PC-9 (cell line): ENCODE data around the gene IL1RAPL1. TPM values are rescaled to one million over a fixed set of nuclear protein-coding genes. Genes with fewer than 3 reads are reported as not detected.

Source experiments
- BruUV-seq: library from RNA; stranded (reverse); fragments of 400-500 nt; replicated peaks from 2 replicates; lab custom pipeline; 2021; lab: Mats Ljungman, UMichigan
- CTCF ChIA-PET: fragments of 300-600 bp; sonication (Branson Sonifier 250); formaldehyde crosslinking; loops from one replicate; lab custom pipeline; 2022; ENCODE audit warnings: antibody characterized with exemption; lab: Charles Lee
- POLR2A ChIA-PET: fragments of 300-600 bp; sonication (Branson Sonifier 250); formaldehyde crosslinking; loops from one replicate; lab custom pipeline; 2022; ENCODE audit warnings: antibody characterized with exemption; ENCODE audit not compliant: unreplicated experiment; lab: Charles Lee
- DNase-seq, 2 experiments: peaks; one replicate each; pipeline versions ENCODE4 v3.0.0 to v3.0.0-alpha.2; 2015 to 2022; ENCODE audit warnings: mixed read lengths in 1 of 2
- H2AFZ ChIP-seq: fragments of 200-600 bp; sonication (generic); 2 replicates; pipeline ENCODE4 v1.8.1; 2017; ENCODE audit warnings: antibody characterized with exemption
- H3F3A ChIP-seq: fragments of 200-600 bp; sonication (generic); 2 replicates; pipeline ENCODE4 v1.8.1; 2017; ENCODE audit warnings: antibody characterized with exemption, mild to moderate bottlenecking, low read depth; ENCODE audit not compliant: insufficient read depth
- H3K27ac ChIP-seq: fragments of 200-600 bp; sonication (generic); 2 replicates; pipeline ENCODE4 v1.6.1; 2016; ENCODE audit warnings: mixed run types
- H3K27me3 ChIP-seq: fragments of 200-600 bp; sonication (generic); 2 replicates; pipeline ENCODE4 v1.6.1; 2016; ENCODE audit warnings: low read depth, mixed run types; ENCODE audit not compliant: insufficient read depth
- H3K36me3 ChIP-seq: fragments of 200-600 bp; sonication (generic); 2 replicates; pipeline ENCODE4 v1.6.1; 2016; ENCODE audit warnings: low read depth, mixed run types
- H3K4me1 ChIP-seq: fragments of 200-600 bp; sonication (generic); replicated peaks from 2 replicates; pipeline ENCODE4 v1.6.1; 2016; ENCODE audit warnings: mixed run types; ENCODE audit not compliant: insufficient read depth
- H3K4me2 ChIP-seq: fragments of 200-600 bp; sonication (generic); 2 replicates; pipeline ENCODE4 v1.6.1; 2017; ENCODE audit warnings: mixed run types
- H3K4me3 ChIP-seq: fragments of 200-600 bp; sonication (generic); 2 replicates; pipeline ENCODE4 v1.6.1; 2016; ENCODE audit warnings: mixed run types
- H3K79me2 ChIP-seq: fragments of 200-600 bp; sonication (generic); 2 replicates; pipeline ENCODE4 v1.6.1; 2017; ENCODE audit warnings: low read depth, mixed run types
- H3K9me2 ChIP-seq: fragments of 200-600 bp; sonication (generic); 2 replicates; pipeline ENCODE4 v1.8.1; 2017; ENCODE audit warnings: mild to moderate bottlenecking; ENCODE audit not compliant: insufficient read depth
- H3K9me3 ChIP-seq: fragments of 200-600 bp; sonication (generic); 2 replicates; pipeline ENCODE4 v1.8.1; 2016; ENCODE audit warnings: low read depth; ENCODE audit not compliant: insufficient read depth
- H4K20me1 ChIP-seq: fragments of 200-600 bp; sonication (generic); 2 replicates; pipeline ENCODE4 v1.8.1; 2017; ENCODE audit not compliant: insufficient read depth
- CTCF ChIP-seq: fragments of 200-600 bp; sonication (generic); conservative IDR thresholded peaks from 2 replicates; pipeline ENCODE4 v1.6.1; 2017; ENCODE audit warnings: mixed run types, antibody characterized with exemption, mild to moderate bottlenecking, moderate library complexity
- EZH2 ChIP-seq: fragments of 200-600 bp; sonication (generic); IDR thresholded peaks from 2 replicates; pipeline ENCODE4 v1.8.0; 2017; ENCODE audit warnings: antibody characterized with exemption, low read depth
- intact Hi-C: fragments of 100-400 bp; cut with micrococcal nuclease; formaldehyde crosslinking; loops from one replicate; pipeline ENCODE4 v1.10.0; 2022; ENCODE audit not compliant: unreplicated experiment
- microRNA-seq: library from miRNA; unstranded; fragments of <30 nt; microRNA quantifications from one replicate; pipeline ENCODE4 v1.2.0, GENCODE V29; 2021; ENCODE audit warnings: borderline number of aligned reads, borderline replicate concordance
- total RNA-seq: library from RNA; stranded (reverse); gene quantifications from 2 replicates; pipeline ENCODE4 v1.2.3, GENCODE V29; 2021

Gene IL1RAPL1
- total RNA-seq, 1 experiment from 2014 or later: 0.26 TPM

- ChIA-PET CTCF (no interaction called here), POLR2A (no interaction called here)
- Histone ChIP-seq H3K9me2 (no peaks in the 10 kb centered on the region), H3K36me3 (no peaks in the 10 kb centered on the region), H3K27me3 (no peaks in the 10 kb centered on the region), H3K4me1 (no peaks in the 10 kb centered on the region), H3K9me3 (no peaks in the 10 kb centered on the region), H3K79me2 (no peaks in the 10 kb centered on the region), H3K4me3 (no peak overlapping the region), H3F3A (no peaks in the 10 kb centered on the region), H3K4me2 (no peak overlapping the region), H4K20me1 (no peaks in the 10 kb centered on the region), H3K27ac (no peak overlapping the region), H2AFZ (no peak overlapping the region)
- TF ChIP-seq CTCF (no peak), EZH2 (no peak)
- no peak for DNase-seq
- BruUV-seq: no TSS peak
- intact Hi-C loops: no loop called here
These were observed 1404.8 kb downstream of the IL1RAPL1 start for GRCh38 chrX:29992083-29992482.

GRCh38 chrX:30005813-30006212 lies 1418.6 kb downstream of the IL1RAPL1 start:
- POLR2A ChIA-PET: no interaction called here

More at GRCh38 chrX:30005813-30006212, 1418.6 kb downstream of the IL1RAPL1 start:
- H3K27me3 ChIP-seq: no peaks in the 10 kb centered on the region
- no peaks in the 10 kb centered on the region for H3K9me2 ChIP-seq
- H3K9me3 ChIP-seq: no peaks in the 10 kb centered on the region
- H3K4me1 ChIP-seq: no peaks in the 10 kb centered on the region
- TF ChIP-seq EZH2 (no peak), CTCF (no peak)
- H3F3A ChIP-seq: no peaks in the 10 kb centered on the region
- no peak overlapping the region for H3K4me2 ChIP-seq
- H3K27ac ChIP-seq: no peak overlapping the region
- BruUV-seq: no TSS peak
- intact Hi-C loops: no loop called here
- H3K4me3 ChIP-seq: no peak overlapping the region
- CTCF ChIA-PET: no interaction called here
- H2AFZ ChIP-seq: no peak overlapping the region
- DNase-seq: no peak
- no peaks in the 10 kb centered on the region for H3K36me3 ChIP-seq
- H3K79me2 ChIP-seq: no peaks in the 10 kb centered on the region
- H4K20me1 ChIP-seq: no peaks in the 10 kb centered on the region

Small RNA genes lying within 50 kb of the gene (microRNA-seq; reads per million reads assigned to microRNA genes)
- gene MIR4666B: not detected
